Left renal pelvis (tissue), 4 donors: ENCODE results near the gene TPM4. TPM values are rescaled to one million over a fixed set of nuclear protein-coding genes. Genes with fewer than 3 reads are reported as not detected.

ENCODE experiments used
- DNase-seq, 4 donors: peaks; one replicate each; pipeline ENCODE4 v3.0.0-alpha.2; 2013; ENCODE audit warnings: low read depth in 4 of 4, low spot score in 3 of 4
- polyA plus RNA-seq, 4 donors: library from polyadenylated mRNA; unstranded; fragments of 120-200 nt; gene quantifications; one replicate each; pipeline ENCODE4 v1.2.1, GENCODE V29; 2013; ENCODE audit not compliant: insufficient read length in 4 of 4

Gene TPM4
- polyA plus RNA-seq, 4 donors: 493 to 783 (median 619) TPM

GRCh38 chr19:16041299-16041990 lies 34.9 kb upstream of the TPM4 start:
- DNase-seq: peak in 3 of 4 donors; percentile 40 to 44 (median 41)

- DNase-seq: no peak
Measured at GRCh38 chr19:16041991-16042386, 34.3 kb upstream of the TPM4 start.

- no peak for DNase-seq
Measured at GRCh38 chr19:16042533-16043085, 33.7 kb upstream of the TPM4 start.

GRCh38 chr19:16043156-16043757 lies 33.0 kb upstream of the TPM4 start:
- DNase-seq: no peak

- no peak for DNase-seq
Measured at GRCh38 chr19:16044746-16045145, 31.5 kb upstream of the TPM4 start.

GRCh38 chr19:16045171-16045570 lies 31.1 kb upstream of the TPM4 start:
- DNase-seq: no peak

GRCh38 chr19:16045893-16046292 lies 30.4 kb upstream of the TPM4 start:
- DNase-seq: no peak

GRCh38 chr19:16048583-16048982 lies 27.7 kb upstream of the TPM4 start:
- no peak for DNase-seq

GRCh38 chr19:16051254-16052025 lies 24.9 kb upstream of the TPM4 start:
- no peak for DNase-seq

- no peak for DNase-seq
Measured at GRCh38 chr19:16052353-16052752, 23.9 kb upstream of the TPM4 start.

- DNase-seq: no peak
Measured at GRCh38 chr19:16057062-16057461, 19.2 kb upstream of the TPM4 start.

- DNase-seq: no peak
Measured at GRCh38 chr19:16060294-16060693, 16.0 kb upstream of the TPM4 start.

GRCh38 chr19:16061943-16062342 lies 14.4 kb upstream of the TPM4 start:
- no peak for DNase-seq

- no peak for DNase-seq
Measured at GRCh38 chr19:16062789-16063188, 13.5 kb upstream of the TPM4 start.

- no peak for DNase-seq
Measured at GRCh38 chr19:16064209-16064889, 11.9 kb upstream of the TPM4 start.

- no peak for DNase-seq
Measured at GRCh38 chr19:16066611-16067104, 9.6 kb upstream of the TPM4 start.

GRCh38 chr19:16067205-16067938 lies 8.9 kb upstream of the TPM4 start:
- DNase-seq: no peak

GRCh38 chr19:16068696-16069259 lies 7.5 kb upstream of the TPM4 start:
- DNase-seq: no peak

- no peak for DNase-seq
Measured at GRCh38 chr19:16069813-16070365, 6.4 kb upstream of the TPM4 start.
